ENCODE measurements around the gene GPT2.
A peak's percentile ranks its signal among the peaks of the same experiment; 100 is the strongest.
"Not testable (repeated sequence)": the region's sequence is repeated elsewhere in the genome, so short reads cannot be mapped to it uniquely, and the experiment has no call there.

The GPT2 gene

DNA sequence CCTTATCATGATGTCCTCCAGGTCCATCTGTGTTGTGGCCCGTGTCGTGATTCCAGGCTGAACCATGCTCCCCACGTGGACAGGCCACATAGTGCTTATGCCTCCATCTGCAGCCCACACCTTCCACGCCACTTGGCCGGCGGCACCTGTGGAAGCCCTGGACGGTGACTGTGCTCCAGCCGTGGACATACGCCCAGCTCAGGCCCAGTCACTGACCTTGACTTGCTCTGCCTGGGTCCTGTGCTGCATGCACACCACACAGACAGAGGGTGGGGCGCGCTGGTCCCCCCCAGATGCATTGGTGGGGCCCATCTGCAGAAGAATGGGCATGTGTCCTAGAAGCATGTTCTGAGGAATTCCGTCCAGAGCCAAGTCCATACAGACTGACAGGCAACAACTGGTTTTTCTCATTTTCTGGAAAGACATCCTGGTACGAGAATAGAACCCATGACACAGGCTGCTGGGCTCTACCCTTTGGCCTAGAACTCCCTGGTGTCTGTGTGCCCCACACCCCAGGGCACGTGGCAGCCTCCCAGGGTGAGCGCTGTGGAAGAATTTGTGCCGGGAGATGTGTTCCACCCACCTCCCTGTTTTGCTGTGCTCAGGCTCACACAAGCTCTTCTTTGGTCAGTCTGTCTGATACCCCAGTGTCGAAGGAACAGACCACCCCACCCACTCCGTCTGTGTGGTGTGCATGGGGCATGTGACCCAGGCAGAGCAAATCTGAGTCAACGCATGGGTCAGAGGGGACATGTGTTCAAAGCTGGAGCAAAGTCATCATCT, 39.5 kb downstream of the GPT2 start:
- DNase-seq, result no peak

DNA sequence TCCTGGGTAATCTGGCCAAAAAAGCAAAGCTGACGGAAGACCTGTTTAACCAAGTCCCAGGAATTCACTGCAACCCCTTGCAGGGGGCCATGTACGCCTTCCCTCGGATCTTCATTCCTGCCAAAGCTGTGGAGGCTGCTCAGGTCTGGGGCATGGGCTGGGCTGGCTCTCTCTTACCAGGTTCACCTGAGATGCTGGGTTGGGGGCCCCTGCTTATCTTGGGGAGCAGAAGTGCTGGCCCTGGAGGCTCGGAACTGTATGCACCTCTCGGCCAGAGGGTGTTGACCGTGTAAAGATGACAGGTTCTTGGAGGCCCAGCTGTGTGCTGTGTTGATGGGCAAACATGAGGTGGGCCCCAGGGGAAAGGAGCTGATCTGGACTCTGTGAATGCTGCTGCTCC, 40.2 kb downstream of the GPT2 start:
- DNase-seq, result no peak

DNA sequence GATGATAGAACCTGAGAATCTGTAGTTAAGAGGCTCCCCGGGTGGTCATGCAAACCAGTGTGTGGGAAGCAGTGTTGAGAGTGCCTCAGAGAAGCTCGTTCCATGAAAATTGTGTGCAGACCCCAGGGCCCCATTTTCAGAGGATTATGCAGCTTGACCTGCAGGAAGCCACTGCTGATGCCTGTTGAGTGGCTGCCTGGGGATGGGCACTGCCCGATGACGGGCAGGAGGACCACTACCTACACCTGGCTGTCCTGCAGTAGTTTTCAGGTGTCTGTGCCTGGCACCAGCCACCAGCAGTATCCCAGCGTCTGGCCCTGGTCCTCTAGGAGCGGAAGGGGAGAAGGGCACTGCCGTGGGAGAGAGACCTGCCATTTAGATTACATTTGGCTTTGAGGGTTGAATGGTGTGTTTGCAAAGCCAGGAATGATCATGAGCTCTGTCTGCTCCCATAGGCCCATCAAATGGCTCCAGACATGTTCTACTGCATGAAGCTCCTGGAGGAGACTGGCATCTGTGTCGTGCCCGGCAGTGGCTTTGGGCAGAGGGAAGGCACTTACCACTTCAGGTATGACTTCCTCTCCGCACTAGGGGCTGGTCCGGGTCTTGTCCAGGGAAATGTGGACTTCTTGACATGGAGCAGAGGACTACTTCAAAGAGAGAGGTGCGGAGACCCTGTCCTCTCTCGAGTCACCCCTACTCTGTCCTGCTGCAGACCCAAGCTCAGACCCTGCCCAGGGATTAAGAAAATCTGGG, 42.5 kb downstream of the GPT2 start:
- DNase-seq, result no peak

DNA sequence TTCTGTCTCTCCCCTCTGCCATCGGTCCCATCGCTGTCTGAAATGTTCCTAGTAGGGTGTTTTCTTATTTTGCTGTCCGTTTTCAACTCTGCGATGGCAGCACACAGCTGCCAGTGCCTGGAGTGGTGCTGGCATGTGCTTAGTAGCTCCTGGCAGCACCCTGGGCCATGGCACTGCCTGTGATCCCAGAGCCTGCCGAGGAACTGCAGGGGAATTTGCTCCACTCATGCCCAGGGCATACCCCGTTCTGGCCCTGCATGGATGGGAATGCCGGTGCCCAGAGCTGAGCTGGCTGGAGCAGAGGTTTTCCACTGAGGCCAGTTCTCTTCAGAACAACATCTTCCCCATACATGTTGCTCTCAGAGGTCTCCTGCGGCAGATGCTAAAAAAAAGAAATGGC, 43.1 kb downstream of the GPT2 start:
- DNase-seq, result no peak

DNA sequence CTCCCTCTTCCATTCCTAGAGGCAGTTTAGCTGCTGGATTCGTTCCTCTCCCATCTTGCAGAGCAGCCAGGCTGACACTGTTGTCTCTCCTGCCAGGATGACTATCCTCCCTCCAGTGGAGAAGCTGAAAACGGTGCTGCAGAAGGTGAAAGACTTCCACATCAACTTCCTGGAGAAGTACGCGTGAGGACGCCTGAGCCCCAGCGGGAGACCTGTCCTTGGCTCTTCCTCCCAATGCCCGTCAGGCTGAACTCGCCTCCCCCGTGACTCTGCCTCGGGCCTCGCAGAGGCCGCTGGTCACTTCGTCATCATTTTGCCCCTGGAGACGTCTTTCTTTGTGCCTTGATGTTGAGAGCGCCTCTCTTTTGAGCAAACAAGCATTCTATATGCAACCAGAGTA, 44.6 kb downstream of the GPT2 start:
- DNase-seq, result no peak

DNA sequence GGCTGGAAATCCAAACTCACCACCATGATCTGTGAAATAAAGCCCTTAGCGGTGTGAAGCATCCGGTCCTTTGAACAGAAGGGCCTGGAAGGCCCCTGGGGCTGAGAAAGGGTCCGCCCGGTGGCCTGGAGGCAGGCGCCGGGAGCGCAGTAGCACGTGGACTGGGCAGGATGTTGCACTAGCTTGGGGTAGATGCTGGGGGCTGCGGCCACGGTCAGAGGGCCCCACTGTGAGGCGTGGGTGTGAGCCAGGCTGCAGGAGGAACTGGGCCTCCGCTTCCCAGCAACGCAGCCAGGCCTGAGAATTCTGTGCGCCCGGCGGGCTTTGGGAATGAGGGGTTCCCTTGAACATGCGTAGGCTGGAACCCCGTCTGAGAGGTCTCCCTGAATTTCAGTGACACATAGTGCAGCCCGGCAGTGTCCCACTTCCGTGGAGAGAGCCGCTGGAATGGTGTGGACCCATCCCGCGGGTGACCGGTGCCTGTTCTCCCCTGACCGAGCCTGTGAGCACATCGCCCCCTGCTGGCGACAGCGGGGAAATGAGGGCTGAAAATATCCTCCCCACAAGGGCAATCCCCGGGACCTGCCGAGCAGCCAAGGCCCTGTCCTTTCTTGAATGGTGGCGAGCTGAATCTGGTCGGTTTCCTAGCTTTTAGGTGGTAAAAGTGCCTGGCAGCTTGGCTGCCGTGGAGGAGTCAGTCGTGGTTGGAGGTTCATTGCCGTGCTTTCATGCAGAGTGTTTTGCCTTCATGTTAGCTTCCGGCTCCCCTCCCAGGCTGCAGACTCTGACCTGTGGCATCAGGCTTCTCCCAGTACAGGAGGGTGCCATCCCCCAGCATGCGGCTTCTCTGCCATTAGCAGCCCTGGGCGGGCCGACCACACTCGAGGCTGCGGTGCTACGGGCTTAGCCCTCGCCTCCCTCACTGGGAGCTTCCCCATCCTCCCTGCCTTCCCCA, 45.5 kb downstream of the GPT2 start:
- DNase-seq, result peak in 1 of 2 experiments; percentile 37

DNA sequence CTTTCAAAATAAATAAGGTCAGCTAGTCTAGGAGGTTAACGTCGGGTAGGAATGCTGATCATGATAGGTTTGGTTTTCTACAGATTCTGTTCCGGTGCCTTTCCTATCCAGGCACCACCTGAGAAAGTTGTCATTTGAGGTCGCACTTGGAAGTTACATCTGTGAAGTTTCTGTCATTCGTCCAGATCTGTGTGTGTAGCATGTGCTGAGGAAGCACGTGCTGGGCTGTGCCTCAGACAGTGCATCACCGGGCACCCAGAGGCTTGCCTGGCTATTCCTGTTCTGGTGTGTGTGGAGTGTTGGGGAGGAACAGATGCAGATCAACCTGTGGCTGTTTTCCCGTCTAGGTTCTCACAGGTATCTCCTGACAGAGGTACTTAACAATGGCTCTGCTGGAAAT, 46.7 kb downstream of the GPT2 start:
- no peak for DNase-seq

DNA sequence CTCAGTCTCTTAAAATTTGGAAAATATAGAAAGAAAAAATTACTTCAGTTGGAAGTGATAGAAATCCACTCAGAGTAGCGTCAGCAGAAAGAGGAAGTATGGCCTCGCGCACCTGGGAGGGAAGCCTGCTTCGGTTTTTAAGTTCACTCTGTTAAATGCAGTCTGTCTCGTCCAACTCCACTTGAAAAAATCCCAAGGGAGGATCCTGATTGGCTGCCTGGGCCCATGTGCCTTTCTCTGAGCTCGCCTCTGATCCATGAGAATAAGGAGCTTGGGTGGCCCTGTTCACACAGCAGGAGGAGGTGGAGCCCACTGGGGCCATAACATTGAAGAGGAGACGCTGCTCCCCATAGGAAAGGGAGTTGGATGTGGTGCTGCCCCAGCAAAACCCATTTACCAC, 48.6 kb downstream of the GPT2 start:
- DNase-seq, result peak; percentile 30 to 69

DNA sequence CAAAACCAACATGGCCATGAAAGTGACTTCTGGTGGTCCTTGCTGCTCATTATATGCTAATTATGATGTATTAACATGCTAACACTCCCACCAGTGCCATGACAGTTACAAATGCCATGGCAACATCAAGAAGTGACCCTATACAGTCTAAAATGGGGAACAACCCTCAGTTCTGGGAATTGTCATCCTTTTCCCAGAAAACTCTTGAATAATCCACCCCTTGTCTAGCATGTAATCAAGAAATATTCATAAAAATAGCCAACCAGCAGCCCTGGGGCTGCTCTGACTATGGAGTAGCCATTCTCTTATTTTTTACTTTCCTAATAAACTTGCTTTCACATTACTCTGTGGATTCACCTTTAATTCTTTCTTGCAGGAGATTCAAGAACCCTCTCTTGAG, 53.4 kb downstream of the GPT2 start:
- DNase-seq, result no peak

DNA sequence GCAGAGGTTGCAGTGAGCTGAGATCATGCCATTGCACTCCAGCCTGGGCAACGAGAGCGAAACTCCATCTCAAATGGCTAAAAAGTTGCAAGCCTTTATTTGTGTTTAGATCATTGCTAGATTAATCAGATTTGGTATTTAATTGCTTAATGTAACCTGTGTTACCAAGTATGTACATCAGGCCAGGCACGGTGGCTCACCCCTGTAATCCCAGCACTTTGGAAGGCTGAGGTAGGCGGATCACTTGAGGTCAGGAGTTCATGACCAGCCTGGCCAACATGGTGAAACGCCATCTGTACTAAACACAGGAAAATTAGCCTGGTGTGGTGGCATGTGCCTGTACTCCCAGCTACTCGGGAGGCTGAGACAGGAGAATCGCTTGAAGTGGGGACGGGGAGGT, 60.6 kb downstream of the GPT2 start:
- not testable (repeated sequence) for DNase-seq

DNA sequence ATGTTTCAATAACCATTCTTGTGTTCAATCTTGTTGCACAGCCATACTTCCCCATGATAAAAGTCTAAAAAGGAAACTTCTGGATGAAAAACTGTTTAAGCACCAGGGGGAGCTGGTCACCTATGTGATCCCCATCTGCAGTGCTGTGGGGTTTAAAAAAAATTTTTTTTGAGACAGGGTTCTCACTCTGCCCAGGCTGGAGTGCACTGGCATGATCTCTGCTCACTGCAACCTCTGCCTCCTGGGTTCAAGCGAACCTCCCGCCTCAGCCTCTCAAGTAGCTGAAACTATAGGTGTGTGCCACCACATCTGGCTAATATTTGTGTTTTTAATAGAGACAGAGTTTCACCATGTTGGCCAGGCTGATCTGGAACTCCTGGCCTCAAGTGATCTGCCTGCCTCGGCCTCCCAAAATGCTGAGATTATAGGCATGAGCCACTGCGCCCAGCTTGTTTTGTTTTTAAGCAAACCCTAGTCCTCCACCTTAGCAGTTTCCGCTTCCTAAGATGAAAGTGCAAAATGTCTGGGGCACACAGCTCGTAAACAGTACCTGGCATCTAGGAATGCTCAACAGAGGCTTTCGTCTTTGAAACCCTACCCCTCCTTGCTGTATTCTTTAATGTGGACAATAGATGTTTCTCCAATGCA, 63.9 kb downstream of the GPT2 start:
- DNase-seq, result peak; percentile 27 to 52

DNA sequence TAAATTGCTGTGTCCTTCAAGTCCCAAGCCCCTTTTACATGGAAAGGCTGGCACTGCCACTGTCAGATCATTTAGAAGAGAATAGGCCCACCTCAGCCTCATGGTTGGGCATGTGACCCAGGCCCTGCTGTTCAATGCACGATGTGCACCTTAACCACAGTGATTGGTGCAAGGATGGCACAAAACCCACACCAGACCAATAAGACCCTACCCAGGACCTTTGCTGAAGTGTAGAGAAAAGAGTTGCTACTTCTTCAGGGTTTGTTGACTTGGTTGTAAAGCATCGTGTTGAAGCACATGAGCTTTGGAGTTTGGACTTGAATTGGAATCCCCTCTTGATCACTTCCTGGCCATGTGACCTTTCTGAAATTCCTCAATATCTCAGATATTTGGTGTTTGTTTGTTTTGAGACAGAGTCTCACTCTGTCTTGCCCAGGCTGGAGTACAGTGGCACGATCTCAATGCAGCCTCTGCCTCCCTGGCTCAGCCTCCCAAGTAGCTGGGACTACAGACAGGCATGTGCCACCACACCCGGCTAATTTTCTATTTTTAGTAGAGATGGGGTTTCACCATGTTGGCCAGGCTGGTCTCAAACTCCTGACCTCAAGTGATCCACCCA, 64.5 kb downstream of the GPT2 start:
- no peak for DNase-seq

DNA sequence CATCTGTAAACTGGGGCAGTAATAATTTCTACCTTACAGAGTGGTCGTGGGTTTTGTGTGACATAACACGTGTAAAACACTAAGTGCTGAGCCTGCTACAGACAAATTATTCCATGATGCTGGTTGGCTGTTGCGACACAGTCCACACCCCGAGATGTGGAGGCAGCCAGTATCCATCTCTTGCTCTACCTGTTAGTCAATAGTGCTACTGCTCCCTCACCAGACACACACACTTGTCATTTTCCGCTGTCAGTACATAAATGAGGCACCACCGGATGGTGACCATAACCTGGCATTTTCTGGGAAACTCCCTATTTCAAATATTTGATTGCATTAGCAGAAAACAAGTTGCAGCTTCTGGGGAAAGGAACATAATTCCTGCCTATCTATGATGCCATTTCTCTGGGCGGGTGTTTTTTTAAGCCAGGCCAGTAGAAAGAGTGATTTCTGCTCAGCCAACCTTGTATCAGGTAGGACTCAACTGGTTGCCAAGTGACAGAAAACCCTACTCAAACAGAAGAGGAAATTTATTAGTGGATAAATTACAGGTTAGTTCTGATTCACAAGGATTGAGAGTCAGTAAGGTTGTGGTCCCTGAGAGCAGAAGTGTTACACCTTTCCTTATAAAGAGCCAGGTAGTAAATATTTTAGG, 65.2 kb downstream of the GPT2 start:
- DNase-seq, result no peak

DNA sequence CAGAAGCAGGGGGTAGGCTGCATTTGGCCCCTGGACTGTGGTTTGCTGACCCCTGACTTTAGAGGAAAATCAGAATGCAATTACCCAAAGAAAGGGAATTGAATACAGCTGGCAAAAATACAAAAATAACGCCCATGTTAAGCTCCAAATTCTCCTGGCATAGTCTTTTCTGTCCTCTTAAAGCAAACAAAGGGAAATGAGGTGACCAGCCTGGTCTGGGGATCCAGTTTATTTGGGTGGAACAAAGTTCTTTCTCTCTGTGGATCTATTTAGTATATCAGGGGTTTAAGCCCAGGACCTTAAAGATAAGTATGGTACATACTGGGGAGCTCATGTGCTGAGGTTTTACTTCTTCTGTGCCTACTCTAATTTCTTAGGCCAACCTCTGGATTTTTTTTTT, 65.8 kb downstream of the GPT2 start:
- no peak for DNase-seq

DNA sequence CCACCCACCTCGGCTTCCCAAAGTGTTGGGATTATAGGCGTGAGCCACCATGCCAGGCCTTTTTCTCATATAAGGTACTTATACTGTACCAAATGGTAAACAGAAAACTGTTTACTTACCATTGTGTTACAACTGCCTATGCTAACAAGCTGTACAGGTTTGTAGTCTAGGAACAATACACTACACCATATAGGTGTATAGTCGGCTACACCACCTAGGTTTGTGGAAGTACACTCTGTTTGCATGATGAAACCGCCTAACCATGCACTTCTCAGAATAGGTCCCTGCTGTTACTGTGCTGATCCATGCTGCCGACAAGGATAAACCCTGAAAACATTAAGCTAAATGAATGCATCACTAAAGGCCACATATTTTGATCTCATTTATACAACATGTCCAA, 70.4 kb downstream of the GPT2 start:
- no peak for DNase-seq

DNA sequence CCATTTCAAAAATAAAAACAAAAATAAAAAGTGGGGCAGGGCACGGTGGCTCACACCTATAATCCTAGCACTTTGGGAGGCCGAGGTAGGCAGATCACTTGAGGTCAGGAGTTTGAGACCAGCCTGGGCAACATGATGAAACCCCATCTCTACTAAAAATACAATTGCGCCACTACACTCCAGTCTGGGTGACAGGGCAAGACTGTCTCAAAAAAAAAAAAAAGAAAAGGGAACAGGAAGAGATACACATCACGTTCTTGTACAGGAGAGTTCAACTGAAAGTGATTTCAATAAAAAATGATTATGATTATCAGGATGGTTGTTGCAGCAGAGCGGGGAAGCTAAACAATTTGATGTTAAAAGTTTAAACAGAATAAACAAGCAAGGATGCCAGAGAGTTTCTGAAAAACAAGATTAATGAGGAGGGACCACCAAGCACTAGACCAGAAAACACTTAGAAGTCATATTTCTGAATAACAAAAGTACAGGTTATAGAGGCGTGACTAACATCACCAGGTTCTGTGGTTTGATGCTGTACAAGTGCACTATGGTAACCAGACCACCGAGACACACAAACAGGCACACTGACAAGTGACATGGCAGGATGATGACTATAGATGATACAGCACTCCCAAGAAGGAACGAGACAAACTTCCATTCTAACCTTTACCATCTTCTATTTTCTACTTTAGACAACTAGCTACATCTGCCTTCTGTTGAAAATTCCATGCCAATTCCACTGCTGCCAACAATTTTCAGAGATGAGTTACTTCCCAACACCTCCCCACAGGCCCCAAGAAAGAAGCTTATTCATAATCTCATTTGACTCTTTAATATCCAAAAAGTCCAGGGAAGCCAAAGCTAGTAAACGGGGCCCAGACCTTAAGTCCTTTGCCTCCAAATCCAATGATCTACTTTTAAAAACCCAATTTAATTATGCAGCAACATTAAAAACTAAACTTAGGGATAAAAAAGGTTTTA, 77.5 kb downstream of the GPT2 start:
- no peak for DNase-seq

DNA sequence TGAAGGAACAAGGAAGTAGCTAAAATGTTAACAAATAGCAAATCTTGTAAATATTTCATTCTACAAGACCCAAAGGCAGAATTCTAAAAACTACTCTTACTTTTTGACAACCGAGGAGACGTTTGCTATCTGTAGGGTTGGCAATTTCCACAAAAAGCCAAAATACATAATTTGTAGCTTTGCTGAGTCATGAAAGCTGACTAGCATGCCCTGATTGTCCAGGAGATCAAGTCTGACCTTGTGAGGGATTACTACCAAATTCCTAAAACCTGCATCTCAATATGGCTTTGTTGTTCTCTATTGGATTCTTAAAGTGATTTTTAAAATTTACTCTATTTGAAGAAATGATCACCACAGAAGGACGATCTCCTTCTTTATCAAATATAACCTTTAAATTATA, 78.5 kb downstream of the GPT2 start:
- no peak for DNase-seq

DNA sequence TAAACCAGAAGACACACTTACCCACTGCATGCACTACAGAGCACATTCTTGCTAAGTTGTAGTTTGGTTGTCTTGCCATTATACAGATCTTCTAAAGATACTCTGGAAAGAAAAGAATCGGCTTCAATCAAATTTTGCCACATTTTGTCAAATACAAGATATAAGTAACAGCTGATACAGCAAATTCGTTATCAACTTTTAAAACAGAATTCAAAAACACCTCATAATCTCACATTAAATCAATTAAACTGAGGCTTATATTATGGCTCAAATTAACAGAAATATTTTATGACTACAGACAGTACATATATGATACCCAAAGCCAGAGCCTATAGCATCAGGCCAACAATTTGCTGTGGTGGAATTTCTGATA, 83.9 kb downstream of the GPT2 start:
- DNase-seq, result no peak

DNA sequence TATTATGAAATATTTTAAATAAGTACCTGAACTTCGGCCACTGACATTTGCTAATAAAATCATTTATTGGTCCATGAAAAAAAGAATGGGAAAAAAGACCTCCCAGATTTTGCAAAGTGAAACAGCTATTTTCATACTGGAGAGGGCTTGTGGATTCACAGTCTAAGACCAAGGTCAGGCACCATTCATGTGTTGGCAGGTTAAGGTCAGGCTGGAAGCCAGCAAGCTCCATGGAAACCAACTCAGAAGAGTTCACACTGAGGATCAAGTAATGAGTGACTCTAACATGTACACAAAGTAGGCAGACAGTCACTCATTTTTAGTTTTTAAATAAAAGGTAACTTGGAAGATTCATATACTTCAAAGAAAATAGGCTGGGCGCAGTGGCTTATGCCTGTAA, 85.9 kb downstream of the GPT2 start:
- DNase-seq, result no peak

DNA sequence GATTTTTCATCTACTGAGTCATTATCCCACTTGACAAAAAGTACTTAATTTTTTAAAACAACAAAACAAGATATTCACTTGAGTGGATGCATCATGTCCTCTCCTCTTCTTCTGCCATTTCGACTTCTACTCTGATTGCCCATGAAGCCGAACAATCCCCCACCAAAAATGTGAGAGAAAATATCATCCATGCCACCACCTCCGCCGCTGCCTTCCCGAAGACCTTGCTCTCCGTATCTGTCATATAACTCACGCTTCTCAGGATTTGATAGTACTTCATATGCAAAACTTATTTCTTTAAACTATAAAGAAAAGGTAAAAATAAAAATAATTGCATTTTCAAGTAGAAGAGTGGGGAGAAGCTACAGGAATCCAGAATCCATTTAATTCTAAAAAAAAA, 87.1 kb downstream of the GPT2 start:
- DNase-seq, result no peak
